PC-9 (cell line): Measurements from ENCODE around the gene SLC12A9. TPM values are rescaled to one million over a fixed set of nuclear protein-coding genes. Genes with fewer than 3 reads are reported as not detected.

Experiments
- BruUV-seq: library from RNA; stranded (reverse); fragments of 400-500 nt; replicated peaks from 2 replicates; lab custom pipeline; 2021; lab: Mats Ljungman, UMichigan
- CTCF ChIA-PET: fragments of 300-600 bp; sonication (Branson Sonifier 250); formaldehyde crosslinking; loops from one replicate; lab custom pipeline; 2022; ENCODE audit warnings: antibody characterized with exemption; lab: Charles Lee
- POLR2A ChIA-PET: fragments of 300-600 bp; sonication (Branson Sonifier 250); formaldehyde crosslinking; loops from one replicate; lab custom pipeline; 2022; ENCODE audit warnings: antibody characterized with exemption; ENCODE audit not compliant: unreplicated experiment; lab: Charles Lee
- DNase-seq, 2 experiments: peaks; one replicate each; pipeline versions ENCODE4 v3.0.0 to v3.0.0-alpha.2; 2015 to 2022; ENCODE audit warnings: mixed read lengths in 1 of 2
- H2AFZ ChIP-seq: fragments of 200-600 bp; sonication (generic); 2 replicates; pipeline ENCODE4 v1.8.1; 2017; ENCODE audit warnings: antibody characterized with exemption
- H3F3A ChIP-seq: fragments of 200-600 bp; sonication (generic); 2 replicates; pipeline ENCODE4 v1.8.1; 2017; ENCODE audit warnings: antibody characterized with exemption, mild to moderate bottlenecking, low read depth; ENCODE audit not compliant: insufficient read depth
- H3K27ac ChIP-seq: fragments of 200-600 bp; sonication (generic); 2 replicates; pipeline ENCODE4 v1.6.1; 2016; ENCODE audit warnings: mixed run types
- H3K27me3 ChIP-seq: fragments of 200-600 bp; sonication (generic); 2 replicates; pipeline ENCODE4 v1.6.1; 2016; ENCODE audit warnings: low read depth, mixed run types; ENCODE audit not compliant: insufficient read depth
- H3K36me3 ChIP-seq: fragments of 200-600 bp; sonication (generic); 2 replicates; pipeline ENCODE4 v1.6.1; 2016; ENCODE audit warnings: low read depth, mixed run types
- H3K4me1 ChIP-seq: fragments of 200-600 bp; sonication (generic); replicated peaks from 2 replicates; pipeline ENCODE4 v1.6.1; 2016; ENCODE audit warnings: mixed run types; ENCODE audit not compliant: insufficient read depth
- H3K4me2 ChIP-seq: fragments of 200-600 bp; sonication (generic); 2 replicates; pipeline ENCODE4 v1.6.1; 2017; ENCODE audit warnings: mixed run types
- H3K4me3 ChIP-seq: fragments of 200-600 bp; sonication (generic); 2 replicates; pipeline ENCODE4 v1.6.1; 2016; ENCODE audit warnings: mixed run types
- H3K79me2 ChIP-seq: fragments of 200-600 bp; sonication (generic); 2 replicates; pipeline ENCODE4 v1.6.1; 2017; ENCODE audit warnings: low read depth, mixed run types
- H3K9me2 ChIP-seq: fragments of 200-600 bp; sonication (generic); 2 replicates; pipeline ENCODE4 v1.8.1; 2017; ENCODE audit warnings: mild to moderate bottlenecking; ENCODE audit not compliant: insufficient read depth
- H3K9me3 ChIP-seq: fragments of 200-600 bp; sonication (generic); 2 replicates; pipeline ENCODE4 v1.8.1; 2016; ENCODE audit warnings: low read depth; ENCODE audit not compliant: insufficient read depth
- H4K20me1 ChIP-seq: fragments of 200-600 bp; sonication (generic); 2 replicates; pipeline ENCODE4 v1.8.1; 2017; ENCODE audit not compliant: insufficient read depth
- CTCF ChIP-seq: fragments of 200-600 bp; sonication (generic); conservative IDR thresholded peaks from 2 replicates; pipeline ENCODE4 v1.6.1; 2017; ENCODE audit warnings: mixed run types, antibody characterized with exemption, mild to moderate bottlenecking, moderate library complexity
- EZH2 ChIP-seq: fragments of 200-600 bp; sonication (generic); IDR thresholded peaks from 2 replicates; pipeline ENCODE4 v1.8.0; 2017; ENCODE audit warnings: antibody characterized with exemption, low read depth
- intact Hi-C: fragments of 100-400 bp; cut with micrococcal nuclease; formaldehyde crosslinking; loops from one replicate; pipeline ENCODE4 v1.10.0; 2022; ENCODE audit not compliant: unreplicated experiment
- total RNA-seq: library from RNA; stranded (reverse); gene quantifications from 2 replicates; pipeline ENCODE4 v1.2.3, GENCODE V29; 2021

SLC12A9 gene
- total RNA-seq, 1 experiment from 2014 or later, result 36.7 TPM

DNA sequence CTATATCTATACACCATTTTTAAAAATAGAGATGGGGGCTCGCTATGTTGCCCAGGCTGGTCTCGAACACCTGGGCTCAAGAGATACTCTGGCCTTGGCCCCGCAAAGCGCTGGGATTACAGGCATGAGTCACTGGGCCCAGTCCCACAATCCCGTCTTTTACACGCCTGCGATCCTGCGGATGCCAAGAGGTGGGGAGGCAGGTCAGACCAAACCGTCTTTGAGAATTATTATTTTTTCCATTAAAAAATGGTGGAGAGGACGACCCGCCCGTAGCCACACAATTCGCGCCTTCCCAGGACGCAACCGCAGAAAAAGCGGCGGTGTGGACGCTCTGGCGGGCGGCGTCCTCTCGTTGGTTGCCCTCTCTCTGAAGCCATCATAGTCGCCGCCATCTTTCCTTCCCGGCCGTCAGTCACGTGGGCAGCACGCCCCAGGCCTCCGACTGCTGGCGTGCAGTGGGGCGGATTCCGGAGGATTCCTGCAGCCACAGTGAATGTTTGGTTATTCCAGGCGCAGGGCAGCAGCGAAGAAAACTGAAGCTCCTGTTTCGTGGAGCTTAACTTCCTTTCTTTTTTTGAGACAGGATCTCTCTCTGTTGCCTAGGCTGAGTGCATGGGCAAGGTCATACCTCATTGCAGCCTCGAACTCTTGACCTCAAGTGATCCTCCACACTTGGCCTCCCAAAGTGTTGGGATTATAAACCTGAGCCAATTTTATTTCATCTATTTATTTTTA lies 15.2 kb upstream of the SLC12A9 start:
- TF ChIP-seq EZH2 (no peak), CTCF (no peak)
- no peaks in the 10 kb centered on the region for H3K9me3 ChIP-seq
- H2AFZ ChIP-seq, result 0 out of 2 replicates have a peak overlapping the region, but pooled peaks have one; percentile 66
- peak overlapping the region; percentile 33; the same call in 1 of the 2 replicates for H3K4me3 ChIP-seq
- BruUV-seq, result TSS peak; percentile 97
- no peak overlapping the region for H3K27ac ChIP-seq
- no peaks in the 10 kb centered on the region for H3K36me3 ChIP-seq
- DNase-seq, result peak; percentile 46 to 91
- H4K20me1 ChIP-seq, result no peaks in the 10 kb centered on the region
- H3K9me2 ChIP-seq, result no peaks in the 10 kb centered on the region
- CTCF ChIA-PET, result interaction anchor here (0.7 kb wide), 1 partner anchor 52 kb away, joined by 9 read pairs; the partner anchor contains the start of gene UFSP1
- peak overlapping the region; percentile 29; the same call in 1 of the 2 replicates for H3K4me2 ChIP-seq
- no peaks in the 10 kb centered on the region for H3K27me3 ChIP-seq
- 0 out of 2 replicates have a peak, but pooled peaks cover 3% of the 10 kb centered on the region for H3F3A ChIP-seq
- POLR2A ChIA-PET, result interaction anchor here (1.0 kb wide), 1 partner anchor 10 kb away, joined by 11 read pairs; the partner anchor contains the start of gene EPHB4
- intact Hi-C loops, result no loop called here
- no peaks in the 10 kb centered on the region for H3K79me2 ChIP-seq
- H3K4me1 ChIP-seq, result no peaks in the 10 kb centered on the region

- no peaks in the 10 kb centered on the region for H3K9me2 ChIP-seq
- no peaks in the 10 kb centered on the region for H3F3A ChIP-seq
- H3K27ac ChIP-seq, result no peak overlapping the region
- no peak overlapping the region for H3K4me3 ChIP-seq
- H3K27me3 ChIP-seq, result no peaks in the 10 kb centered on the region
- intact Hi-C loops, result no loop called here
- no peak overlapping the region for H3K4me2 ChIP-seq
- POLR2A ChIA-PET, result no interaction called here
- no TSS peak for BruUV-seq
- H4K20me1 ChIP-seq, result no peaks in the 10 kb centered on the region
- no peaks in the 10 kb centered on the region for H3K79me2 ChIP-seq
- no peak for DNase-seq
- H2AFZ ChIP-seq, result no peak overlapping the region
- H3K36me3 ChIP-seq, result no peaks in the 10 kb centered on the region
- CTCF ChIA-PET, result no interaction called here
- no peaks in the 10 kb centered on the region for H3K4me1 ChIP-seq
- no peak for TF ChIP-seq EZH2
- TF ChIP-seq CTCF, result no peak
- H3K9me3 ChIP-seq, result no peaks in the 10 kb centered on the region
Observed at GRCh38 chr7:100839361-100839760, 13.2 kb upstream of the SLC12A9 start.

DNA sequence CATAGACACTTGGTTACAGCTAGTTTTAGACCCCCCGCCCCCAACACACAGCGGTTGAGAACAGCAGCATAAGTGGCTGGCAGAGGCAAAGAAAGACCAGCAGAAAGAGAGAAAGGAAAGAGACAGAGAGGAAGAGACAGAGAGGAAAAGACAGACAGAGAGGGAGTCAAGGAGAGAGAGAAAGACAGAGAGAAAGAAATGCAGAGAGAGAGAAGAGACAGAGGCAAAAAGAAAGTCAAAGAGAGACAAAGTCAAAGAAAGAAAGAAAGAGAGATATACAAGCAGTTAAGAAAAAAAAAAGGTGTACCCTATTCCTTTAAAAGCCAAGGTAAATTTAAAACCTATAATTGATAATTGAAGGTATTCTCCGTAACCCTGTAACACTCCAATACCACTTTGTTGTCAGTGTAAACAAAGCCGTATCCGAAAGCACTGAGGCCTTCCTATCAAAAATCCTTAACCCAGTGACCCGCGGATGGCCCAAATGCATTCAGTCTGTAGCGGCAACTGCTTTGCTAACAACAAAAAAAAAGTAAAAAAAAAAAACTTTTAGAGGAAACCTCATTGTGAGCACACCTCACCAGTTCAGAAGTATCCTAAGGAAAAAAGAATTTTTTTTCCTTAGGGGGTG lies 11.9 kb upstream of the SLC12A9 start:
- Histone ChIP-seq H3K9me2 (no peaks in the 10 kb centered on the region), H3K9me3 (no peaks in the 10 kb centered on the region), H3K27ac (no peak overlapping the region), H4K20me1 (no peaks in the 10 kb centered on the region), H2AFZ (no peak overlapping the region), H3K79me2 (no peaks in the 10 kb centered on the region), H3F3A (no peaks in the 10 kb centered on the region), H3K4me1 (no peaks in the 10 kb centered on the region), H3K27me3 (no peaks in the 10 kb centered on the region), H3K4me3 (no peak overlapping the region), H3K36me3 (no peaks in the 10 kb centered on the region), H3K4me2 (no peak overlapping the region)
- POLR2A ChIA-PET, result no interaction called here
- intact Hi-C loops, result no loop called here
- BruUV-seq, result no TSS peak
- TF ChIP-seq EZH2, result no peak
- TF ChIP-seq CTCF, result no peak
- CTCF ChIA-PET, result no interaction called here
- DNase-seq, result no peak
